Fibroblast of lung (primary cell): Measurements from ENCODE around the gene PARD6B. TPM values are rescaled to one million over a fixed set of nuclear protein-coding genes. Genes with fewer than 3 reads are reported as not detected.
A peak's percentile ranks its signal among the peaks of the same experiment; 100 is the strongest.
"Not testable (repeated sequence)": the region's sequence is repeated elsewhere in the genome, so short reads cannot be mapped to it uniquely, and the experiment has no call there.

Source experiments
- DNase-seq, 2 donors: peaks; one replicate each; pipeline versions ENCODE4 v3.0.0 to v3.0.0-alpha.2; 2010; ENCODE audit warnings: low read depth in 2 of 2
- H2AFZ ChIP-seq: 2 replicates; pipeline ENCODE4 v1.5.1; 2012; ENCODE audit warnings: low read length, control low read depth, inconsistent platforms
- H3K27ac ChIP-seq: 2 replicates; pipeline ENCODE4 v1.5.1; 2011; ENCODE audit warnings: low read length, control low read depth; ENCODE audit not compliant: insufficient read depth
- H3K27me3 ChIP-seq: 2 replicates; pipeline ENCODE4 v1.5.1; 2011; ENCODE audit warnings: mild to moderate bottlenecking, low read length; ENCODE audit not compliant: control insufficient read depth, insufficient read depth
- H3K36me3 ChIP-seq: 2 replicates; pipeline ENCODE4 v1.5.1; 2011; ENCODE audit warnings: low read length; ENCODE audit not compliant: control insufficient read depth, insufficient read depth
- H3K4me1 ChIP-seq: 2 replicates; pipeline ENCODE4 v1.5.1; 2011; ENCODE audit warnings: low read length; ENCODE audit not compliant: control insufficient read depth, insufficient read depth; ENCODE audit errors: extremely low read depth
- H3K4me2 ChIP-seq: 2 replicates; pipeline ENCODE4 v1.5.1; 2011; ENCODE audit warnings: low read length, control low read depth; ENCODE audit not compliant: insufficient read depth; ENCODE audit errors: extremely low read depth
- H3K4me3 ChIP-seq, 4 experiments: fragments of 200-600 bp in 1 of 4; sonication (generic) in 1 of 4; replicated peaks in 1 of 4; 2 replicates each; pipeline ENCODE4 v1.5.1; 2011 to 2016; ENCODE audit warnings: low read length in 4 of 4, low read depth in 3 of 4, mild to moderate bottlenecking in 3 of 4, control low read depth in 2 of 4, inconsistent platforms in 1 of 4, mixed read lengths in 1 of 4; ENCODE audit not compliant: insufficient read depth in 1 of 4; ENCODE audit errors: control extremely low read depth in 1 of 4
- H3K79me2 ChIP-seq: 2 replicates; pipeline ENCODE4 v1.5.1; 2012; ENCODE audit warnings: mild to moderate bottlenecking, low read length, inconsistent platforms; ENCODE audit not compliant: control insufficient read depth, insufficient read depth
- H3K9ac ChIP-seq: 2 replicates; pipeline ENCODE4 v1.5.1; 2011; ENCODE audit warnings: mild to moderate bottlenecking, low read length, control low read depth; ENCODE audit not compliant: insufficient read depth
- H3K9me3 ChIP-seq: 2 replicates; pipeline ENCODE4 v1.5.1; 2012; ENCODE audit warnings: low read depth, low read length; ENCODE audit not compliant: control insufficient read depth, insufficient read depth
- H4K20me1 ChIP-seq: 2 replicates; pipeline ENCODE4 v1.5.1; 2011; ENCODE audit warnings: low read length; ENCODE audit not compliant: control insufficient read depth, insufficient read depth; ENCODE audit errors: extremely low read depth
- CTCF ChIP-seq, 2 donors: IDR thresholded peaks in 1 of 2; conservative IDR thresholded peaks in 1 of 2; 1 replicate in 1 of 2; 2 replicates in 1 of 2; pipeline ENCODE4 v1.5.1; 2011 to 2012; ENCODE audit warnings: low read length in 2 of 2, control low read depth in 1 of 2, inconsistent platforms in 1 of 2, low read depth in 1 of 2, mild to moderate bottlenecking in 1 of 2
- EZH2 ChIP-seq: IDR thresholded peaks from 2 replicates; pipeline ENCODE4 v1.5.1; 2012; ENCODE audit warnings: low read length, control low read depth, mild to moderate bottlenecking; ENCODE audit errors: missing control alignments
- polyA plus RNA-seq, 2 donors: library from polyadenylated mRNA; depleted of rRNA in 1 of 2; stranded (reverse) in 1 of 2; unstranded in 1 of 2; fragments of >200 nt; gene quantifications; 2 replicates each; pipeline ENCODE4 v1.2.1, GENCODE V29; 2011 to 2012; ENCODE audit warnings: missing spikeins in 1 of 2
- total RNA-seq: library from RNA; depleted of rRNA; stranded (reverse); fragments of >200 nt; gene quantifications from 2 replicates; pipeline ENCODE4 v1.2.1, GENCODE V29; 2014

PARD6B gene
- total and polyA plus RNA-seq, 2 donors (not counting 1 experiment from before 2014, with no cell fraction given): 0.30 to 0.83 TPM

- TF ChIP-seq CTCF (conservative IDR thresholded peaks at IDR 0.05 in 1 of 2, IDR thresholded peaks at IDR 0.05 in 1 of 2; ENCODE audit: low read depth in 1 of 2, low read length in 2 of 2) (no peak), EZH2 (no peak)
- no peaks in the 10 kb centered on the region for H4K20me1 ChIP-seq
- peaks cover 6% of the 10 kb centered on the region for H3K4me1 ChIP-seq
- H3K36me3 ChIP-seq: no peaks in the 10 kb centered on the region
- no peaks in the 10 kb centered on the region for H3K79me2 ChIP-seq
- H2AFZ ChIP-seq: no peak overlapping the region
- H3K9me3 ChIP-seq: no peaks in the 10 kb centered on the region
- no peak overlapping the region for H3K4me3 ChIP-seq
- peak in 1 of 2 donors; percentile 52 for DNase-seq
- no peak overlapping the region for H3K9ac ChIP-seq
- H3K27me3 ChIP-seq: no peaks in the 10 kb centered on the region
- H3K27ac ChIP-seq: peak overlapping the region; percentile 25
- H3K4me2 ChIP-seq: peak overlapping the region; percentile 54
These were observed 36.8 kb upstream of the PARD6B start for GRCh38 chr20:50694379-50695134.

- TF ChIP-seq EZH2: no peak
- TF ChIP-seq CTCF (conservative IDR thresholded peaks at IDR 0.05 in 1 of 2, IDR thresholded peaks at IDR 0.05 in 1 of 2; ENCODE audit: low read depth in 1 of 2, low read length in 2 of 2): no peak
- Histone ChIP-seq H3K9me3 (no peaks in the 10 kb centered on the region), H3K79me2 (no peaks in the 10 kb centered on the region), H4K20me1 (no peaks in the 10 kb centered on the region), H3K4me3 (no peak overlapping the region), H2AFZ (no peak overlapping the region), H3K4me2 (peak overlapping the region; percentile 54), H3K9ac (no peak overlapping the region), H3K36me3 (no peaks in the 10 kb centered on the region), H3K27ac (peak overlapping the region; percentile 25), H3K27me3 (no peaks in the 10 kb centered on the region), H3K4me1 (peaks cover 5% of the 10 kb centered on the region)
- peak; percentile 22 to 72 for DNase-seq
These were observed 36.1 kb upstream of the PARD6B start for GRCh38 chr20:50695135-50695872.

- H3K79me2 ChIP-seq, H3K4me1 ChIP-seq, H3K36me3 ChIP-seq, H3K4me2 ChIP-seq, H3K27me3 ChIP-seq, H2AFZ ChIP-seq, H4K20me1 ChIP-seq, H3K27ac ChIP-seq, H3K9ac ChIP-seq, H3K9me3 ChIP-seq, H3K4me3 ChIP-seq, DNase-seq: not testable (repeated sequence)
These were observed 33.1 kb upstream of the PARD6B start for GRCh38 chr20:50698255-50698654.
